ENCODE results near the gene FAM107A.

- TF ChIP-seq EZH2 (IDR thresholded peaks at IDR 0.05; ENCODE audit: borderline replicate concordance, low read length) = no peak
- TF ChIP-seq, protein P1, sequence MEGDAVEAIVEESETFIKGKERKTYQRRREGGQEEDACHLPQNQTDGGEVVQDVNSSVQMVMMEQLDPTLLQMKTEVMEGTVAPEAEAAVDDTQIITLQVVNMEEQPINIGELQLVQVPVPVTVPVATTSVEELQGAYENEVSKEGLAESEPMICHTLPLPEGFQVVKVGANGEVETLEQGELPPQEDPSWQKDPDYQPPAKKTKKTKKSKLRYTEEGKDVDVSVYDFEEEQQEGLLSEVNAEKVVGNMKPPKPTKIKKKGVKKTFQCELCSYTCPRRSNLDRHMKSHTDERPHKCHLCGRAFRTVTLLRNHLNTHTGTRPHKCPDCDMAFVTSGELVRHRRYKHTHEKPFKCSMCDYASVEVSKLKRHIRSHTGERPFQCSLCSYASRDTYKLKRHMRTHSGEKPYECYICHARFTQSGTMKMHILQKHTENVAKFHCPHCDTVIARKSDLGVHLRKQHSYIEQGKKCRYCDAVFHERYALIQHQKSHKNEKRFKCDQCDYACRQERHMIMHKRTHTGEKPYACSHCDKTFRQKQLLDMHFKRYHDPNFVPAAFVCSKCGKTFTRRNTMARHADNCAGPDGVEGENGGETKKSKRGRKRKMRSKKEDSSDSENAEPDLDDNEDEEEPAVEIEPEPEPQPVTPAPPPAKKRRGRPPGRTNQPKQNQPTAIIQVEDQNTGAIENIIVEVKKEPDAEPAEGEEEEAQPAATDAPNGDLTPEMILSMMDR (IDR thresholded peaks at IDR 0.05; ENCODE audit: low read length) = no peak
These were observed 35.6 kb upstream of the FAM107A start for GRCh38 chr3:58612830-58613229.

Data from OCI-LY1 (cell line).